Stimulated activated CD4-positive, alpha-beta T cell treated with anti-CD3 and anti-CD28 coated beads, Interleukin-2, amount 100 ng/mL, for 24 hours (primary cell): ENCODE measurements around the gene MAMLD1.
A peak's percentile ranks its signal among the peaks of the same experiment; 100 is the strongest.

Experiments
- DNase-seq, 2 donors: peaks; one replicate each; pipeline ENCODE4 v3.0.0-alpha.2; 2020

MAMLD1 gene

DNA sequence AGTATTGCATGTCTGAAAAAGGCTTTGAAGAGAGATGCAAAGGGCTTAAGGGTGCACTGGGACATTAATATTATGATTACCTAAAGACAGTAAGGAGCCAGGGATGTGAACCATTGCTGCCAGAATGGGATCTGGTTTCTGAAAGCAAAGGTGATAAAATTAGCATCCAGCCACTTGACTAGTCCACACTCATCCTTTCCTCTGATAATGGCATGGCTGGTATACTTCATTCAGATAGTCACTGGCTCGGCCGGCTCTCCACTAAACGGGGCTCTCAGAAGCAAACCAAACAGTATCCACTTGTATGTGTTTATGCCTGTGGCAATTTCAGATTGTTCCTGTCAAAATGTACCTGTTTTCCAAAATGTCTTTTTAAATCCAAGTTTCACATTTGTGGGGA, 46.4 kb downstream of the MAMLD1 start:
- DNase-seq: no peak

DNA sequence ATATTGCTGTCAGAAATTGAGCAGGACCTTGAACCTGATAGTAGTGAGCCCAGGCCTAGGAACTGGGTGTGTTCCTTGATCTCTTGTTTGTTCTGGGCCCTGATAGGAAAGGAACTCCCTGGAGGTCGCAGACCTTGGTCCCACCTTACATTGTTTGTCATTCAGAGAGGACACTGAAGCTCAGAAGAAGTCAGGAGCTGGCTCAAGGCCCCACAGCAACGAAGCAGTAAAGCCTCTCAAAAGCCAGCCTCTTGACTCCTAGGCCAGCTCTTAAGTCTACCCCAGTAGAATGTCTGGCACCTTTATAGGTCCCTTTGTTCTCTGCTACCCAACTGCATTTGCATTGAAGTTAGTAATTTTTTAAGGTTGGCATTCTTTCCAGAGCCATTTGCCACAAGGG, 46.8 kb downstream of the MAMLD1 start:
- DNase-seq: no peak

DNA sequence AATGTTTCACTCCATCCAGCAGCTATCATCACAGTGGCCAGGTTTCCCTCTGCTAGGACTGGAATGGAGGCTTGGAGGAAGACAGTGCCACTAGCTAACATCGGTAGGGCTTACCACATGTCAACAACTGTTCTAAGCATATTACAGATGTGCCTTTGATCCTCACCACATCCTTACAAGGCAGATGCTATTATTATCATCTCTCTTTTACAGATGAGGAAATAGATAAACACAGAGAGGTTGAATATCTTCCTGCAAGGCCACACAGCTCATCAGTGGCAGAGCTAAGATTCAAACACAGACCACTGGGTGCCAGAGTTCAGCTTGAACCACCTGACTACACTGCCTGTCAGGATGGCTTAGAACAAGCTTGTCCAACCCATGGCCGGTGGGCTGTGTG, 47.4 kb downstream of the MAMLD1 start:
- DNase-seq: no peak

DNA sequence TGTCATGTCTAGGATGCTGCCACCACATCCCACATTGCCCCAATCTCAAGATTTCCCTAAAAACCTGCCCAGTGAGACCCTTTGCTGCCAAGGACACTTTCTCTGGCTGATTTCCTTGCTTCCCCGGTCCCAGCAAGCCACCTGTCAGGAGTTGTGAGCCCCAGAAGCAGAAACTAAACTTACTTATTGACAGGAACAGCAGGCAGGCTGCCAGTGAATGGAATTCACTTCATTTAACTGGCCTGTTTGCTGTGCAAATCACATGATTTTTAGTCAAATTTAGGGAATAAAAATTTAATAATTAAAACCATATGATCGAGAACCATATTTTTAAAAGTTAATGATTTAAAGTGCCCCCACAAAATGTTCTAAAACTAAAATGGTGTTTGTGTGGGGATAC, 48.5 kb downstream of the MAMLD1 start:
- no peak for DNase-seq

DNA sequence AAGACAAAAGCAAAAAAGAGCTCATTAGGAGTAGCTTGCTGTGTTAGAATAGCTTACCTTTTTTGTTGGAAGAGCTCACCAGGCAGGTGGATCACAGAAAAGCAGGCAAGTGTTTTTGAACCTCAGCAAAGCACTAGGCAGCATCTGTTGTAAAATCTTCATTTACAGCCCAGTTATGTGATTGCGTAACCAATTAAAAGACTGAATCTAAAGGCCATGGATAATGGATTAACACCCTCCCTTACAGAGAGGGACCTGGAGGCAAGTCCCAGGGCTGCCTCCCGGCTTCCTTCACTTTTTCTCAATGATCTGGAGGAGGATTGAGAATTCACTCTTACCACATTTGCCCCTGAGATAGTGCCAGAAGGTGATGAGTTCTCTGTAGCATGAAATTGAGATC, 51.1 kb downstream of the MAMLD1 start:
- DNase-seq: no peak

DNA sequence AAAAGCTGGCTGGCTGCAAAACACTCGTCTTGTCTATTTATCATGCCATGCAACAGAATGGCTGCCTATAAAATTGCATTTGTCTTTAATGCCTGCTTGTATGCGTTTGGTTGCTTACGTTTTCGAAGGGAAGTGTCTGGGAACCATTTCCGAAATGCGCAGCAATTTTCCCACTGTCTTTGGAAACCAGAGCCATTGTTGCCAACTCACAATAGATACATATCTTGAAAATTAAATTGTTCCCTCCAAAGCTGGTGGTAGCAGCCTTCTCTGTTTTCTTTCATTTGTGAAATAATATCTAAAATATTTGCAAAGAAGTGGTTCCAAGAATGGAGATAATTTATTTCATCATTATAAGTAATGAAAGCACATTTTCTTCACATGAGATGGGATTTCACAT, 53.4 kb downstream of the MAMLD1 start:
- no peak for DNase-seq

DNA sequence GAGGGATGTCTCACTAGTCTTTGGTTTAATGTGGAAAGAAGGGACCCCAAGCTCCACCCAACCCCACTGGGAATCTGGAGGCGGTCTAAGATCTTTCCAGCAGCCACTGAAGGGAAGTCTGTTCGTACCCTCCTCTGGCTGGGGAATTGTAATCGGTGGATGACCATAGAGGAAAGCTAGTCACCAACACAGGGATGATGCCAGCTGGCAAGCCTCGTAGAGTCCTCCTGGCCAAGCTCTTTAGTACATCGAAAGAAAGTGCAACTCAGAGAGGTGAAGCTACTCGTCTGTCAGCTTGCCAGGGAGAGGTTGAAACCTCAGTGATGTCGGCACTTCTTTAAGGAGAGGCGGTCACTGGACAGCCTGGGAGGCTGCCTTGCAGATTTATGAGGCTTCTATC, 58.7 kb downstream of the MAMLD1 start:
- DNase-seq: no peak

DNA sequence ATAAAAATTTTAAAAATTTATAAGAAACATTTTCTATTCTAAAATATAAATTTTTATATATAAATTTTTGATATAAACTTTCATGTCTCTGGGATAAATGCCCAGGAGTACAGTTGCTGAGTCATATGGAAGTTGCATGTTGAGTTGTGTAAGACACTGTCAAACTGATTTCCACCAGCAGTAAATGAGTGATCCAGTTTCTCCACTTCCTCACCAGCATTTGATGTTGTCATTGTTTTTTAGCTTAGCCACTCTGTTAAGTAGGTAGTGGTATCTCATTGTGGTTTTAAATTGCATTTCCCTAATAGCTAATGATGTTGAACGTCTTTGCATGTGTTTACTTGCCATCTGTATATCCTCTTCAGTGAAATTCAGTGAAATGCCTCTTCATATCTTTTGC, 66.5 kb downstream of the MAMLD1 start:
- DNase-seq: no peak

DNA sequence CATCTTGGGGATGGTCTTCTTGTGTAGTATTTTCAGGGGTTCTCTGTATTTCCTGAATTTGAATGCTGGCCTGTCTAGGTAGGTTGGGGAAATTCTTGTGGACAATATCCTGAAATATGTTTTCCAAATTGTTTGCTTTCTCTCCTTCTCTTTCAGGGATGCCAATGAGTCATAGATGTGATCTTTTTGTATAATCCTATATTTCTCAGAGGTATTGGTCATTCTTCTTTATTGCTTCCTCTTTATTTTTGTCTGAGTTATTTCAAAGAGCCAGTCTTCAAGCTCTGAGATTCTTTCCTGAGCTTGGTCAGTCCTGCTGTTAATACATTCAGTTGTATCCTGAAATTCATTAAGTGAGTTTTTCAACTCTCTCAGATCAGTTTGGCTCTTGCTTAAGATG, 73.1 kb downstream of the MAMLD1 start:
- no peak for DNase-seq

DNA sequence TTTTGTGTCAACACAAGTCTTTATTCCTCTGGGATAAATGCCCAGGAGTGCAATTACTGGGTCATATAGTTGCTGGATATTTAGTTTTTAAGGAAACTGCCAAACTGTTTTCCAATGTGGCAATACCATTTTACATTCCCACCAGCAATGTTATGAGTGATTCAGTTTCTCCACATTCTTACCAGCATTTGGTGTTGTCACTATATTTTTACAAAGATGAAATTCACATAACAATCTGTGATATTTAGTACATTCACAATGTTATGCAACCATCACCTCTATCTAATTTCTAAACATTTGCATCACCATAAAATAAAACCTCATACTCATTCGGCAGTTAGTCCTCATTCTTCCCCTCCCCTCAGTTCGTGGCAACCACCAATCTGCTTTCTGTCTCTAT, 75.0 kb downstream of the MAMLD1 start:
- DNase-seq: no peak

DNA sequence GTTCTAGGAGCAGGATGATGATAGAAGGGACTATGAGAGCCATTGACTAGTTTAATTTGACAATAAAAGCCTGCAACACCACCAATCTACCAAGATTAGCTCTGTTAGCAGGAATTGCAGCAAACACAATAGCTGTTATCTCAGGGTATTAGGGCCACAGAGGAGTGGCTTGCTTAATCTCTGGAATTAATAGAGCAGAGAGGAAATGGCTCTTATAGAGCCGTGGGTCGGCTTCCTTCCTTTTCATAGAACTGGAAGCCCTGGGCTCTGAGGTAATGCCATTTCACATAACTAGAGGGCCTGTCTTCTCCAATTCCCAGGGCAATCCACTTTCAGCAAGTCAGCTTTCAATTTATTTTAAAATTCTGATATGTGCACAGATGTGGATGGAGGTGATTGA, 83.0 kb downstream of the MAMLD1 start:
- DNase-seq: no peak

DNA sequence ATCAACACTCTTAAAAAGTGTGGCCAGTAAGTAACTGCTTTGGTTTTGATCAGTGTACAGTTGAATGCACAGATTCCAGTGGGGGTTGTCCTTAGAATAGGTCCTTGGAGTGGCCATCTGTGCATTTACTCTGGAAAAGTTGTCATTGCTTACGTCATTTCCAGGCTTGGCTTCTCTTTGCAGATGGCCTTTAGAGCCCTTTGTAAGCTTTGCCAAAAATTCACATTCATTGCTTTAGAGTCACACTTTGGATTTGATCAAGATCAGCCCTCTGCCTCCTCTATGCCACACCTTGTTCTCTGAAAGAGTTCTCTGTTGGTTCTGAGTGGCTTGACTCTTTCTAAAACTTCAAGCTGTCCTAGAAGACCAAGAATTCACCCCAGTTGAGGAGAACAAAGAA, 83.9 kb downstream of the MAMLD1 start:
- no peak for DNase-seq

DNA sequence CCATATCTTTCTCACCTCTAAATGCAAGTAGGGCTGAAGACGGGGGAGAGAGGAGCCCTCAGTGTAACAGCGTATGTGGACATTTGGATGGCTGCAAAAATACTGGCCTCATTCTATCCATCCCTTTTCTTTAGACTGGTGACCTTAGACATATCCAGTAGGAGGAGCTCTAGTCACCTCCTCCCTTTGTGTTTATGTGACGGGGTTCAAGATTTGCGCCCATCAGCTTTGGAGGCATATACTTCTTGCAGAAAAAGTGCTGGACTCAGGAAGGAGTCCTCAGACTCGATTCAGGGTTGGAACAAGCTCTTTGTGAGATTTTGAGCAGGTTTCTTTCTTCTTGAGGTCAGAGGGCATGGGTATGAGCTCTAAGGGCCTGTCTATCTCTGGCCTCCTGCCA, 86.2 kb downstream of the MAMLD1 start:
- DNase-seq: no peak

DNA sequence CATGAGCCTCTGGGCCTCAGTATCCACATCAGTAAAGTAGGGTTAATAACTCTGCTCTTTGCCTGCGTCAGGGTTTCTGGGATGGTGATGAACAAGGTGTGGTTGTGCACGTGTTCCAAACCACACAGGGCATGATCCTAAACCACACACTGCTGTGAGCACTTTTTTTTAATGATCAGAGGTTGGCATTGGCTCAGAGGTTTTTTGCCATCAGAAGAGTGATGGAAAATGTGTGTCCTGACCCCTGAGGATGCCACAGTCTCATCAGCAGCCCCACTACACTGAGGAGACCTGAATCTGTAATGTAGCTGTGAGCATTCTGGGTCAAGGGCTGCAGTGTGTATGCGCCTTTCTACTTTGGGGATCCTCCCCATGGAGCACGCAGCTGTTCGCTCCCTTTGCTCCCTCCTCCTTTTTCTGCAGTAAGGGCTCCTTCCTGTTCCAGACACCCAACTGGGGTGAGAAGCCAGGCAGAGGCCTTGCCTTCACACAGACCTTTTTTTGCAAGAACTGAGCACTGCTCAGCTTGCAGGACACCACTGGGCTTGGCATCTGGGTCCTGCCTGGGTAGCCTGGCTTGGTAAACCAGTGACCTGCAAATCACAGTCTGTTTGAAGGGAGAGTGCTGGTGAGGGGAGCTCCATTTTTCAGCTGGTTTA, 87.5 kb downstream of the MAMLD1 start:
- peak in 1 of 2 donors; percentile 10 for DNase-seq

DNA sequence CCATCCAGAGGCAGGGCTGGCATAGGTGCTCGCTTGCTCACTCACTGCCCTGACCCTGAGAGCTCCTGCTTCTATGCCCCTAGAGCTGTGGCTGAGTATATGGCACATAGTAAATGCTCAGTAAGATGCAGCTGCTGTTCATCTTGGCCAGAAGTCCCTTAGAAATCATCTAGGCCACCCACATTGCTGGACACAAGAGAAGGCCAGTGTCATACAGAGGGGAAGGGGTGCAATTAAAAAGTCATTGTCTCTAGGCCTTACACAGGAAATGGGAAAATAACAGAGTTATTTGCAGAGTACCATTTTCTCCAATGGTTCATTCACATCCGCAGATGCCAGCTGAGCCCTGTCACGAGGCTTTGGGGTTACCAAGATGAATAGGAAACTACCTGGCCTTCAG, 88.8 kb downstream of the MAMLD1 start:
- DNase-seq: no peak

DNA sequence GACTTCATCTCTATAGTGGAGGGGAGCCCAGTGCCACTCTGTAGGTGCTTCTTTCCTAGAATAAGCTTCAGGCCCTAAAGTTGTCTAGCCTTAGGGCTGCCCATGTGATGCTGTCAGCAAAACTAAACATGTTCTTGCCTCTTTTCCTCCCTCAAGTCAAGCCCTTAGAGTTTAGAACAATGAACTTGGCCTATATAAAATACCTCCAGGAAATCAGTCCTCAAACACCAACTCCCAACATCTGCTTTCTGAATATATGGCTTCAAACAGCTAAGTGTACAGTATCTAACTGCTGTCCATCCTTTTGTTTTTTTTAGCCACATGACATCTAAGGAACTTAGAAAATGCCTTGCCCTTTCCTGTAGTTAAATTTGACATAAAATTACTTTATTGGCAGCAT, 91.0 kb downstream of the MAMLD1 start:
- DNase-seq: no peak

DNA sequence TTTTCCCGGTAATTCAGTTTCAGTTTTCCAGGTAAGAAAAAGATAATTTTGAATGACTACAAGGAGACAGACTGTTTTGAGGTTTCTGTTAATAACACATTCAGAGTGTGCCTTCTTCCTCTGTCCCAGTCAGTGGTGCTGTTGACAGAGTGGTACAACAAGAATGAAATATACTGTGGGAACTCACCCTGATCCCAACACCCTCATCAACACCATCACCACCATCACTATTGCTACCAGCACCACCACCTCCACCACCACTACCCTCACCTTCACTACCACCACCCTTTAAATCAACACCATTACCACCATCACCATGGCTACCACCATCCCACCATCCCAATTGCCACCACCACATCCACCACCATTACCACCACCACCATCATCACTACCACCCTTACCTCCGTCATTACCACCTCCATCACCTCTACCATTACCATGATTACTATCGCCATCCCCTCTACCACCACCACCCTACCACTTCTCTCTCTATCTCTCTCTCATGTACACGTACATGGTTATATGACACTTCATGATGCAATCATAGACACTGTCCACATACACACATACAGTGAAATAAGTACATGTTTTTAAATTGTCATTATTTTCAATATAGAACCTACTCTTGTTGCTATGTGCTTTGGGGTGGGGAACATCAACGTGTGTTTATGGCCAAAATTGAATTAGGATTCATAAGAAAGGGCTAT, 91.5 kb downstream of the MAMLD1 start:
- DNase-seq: no peak

DNA sequence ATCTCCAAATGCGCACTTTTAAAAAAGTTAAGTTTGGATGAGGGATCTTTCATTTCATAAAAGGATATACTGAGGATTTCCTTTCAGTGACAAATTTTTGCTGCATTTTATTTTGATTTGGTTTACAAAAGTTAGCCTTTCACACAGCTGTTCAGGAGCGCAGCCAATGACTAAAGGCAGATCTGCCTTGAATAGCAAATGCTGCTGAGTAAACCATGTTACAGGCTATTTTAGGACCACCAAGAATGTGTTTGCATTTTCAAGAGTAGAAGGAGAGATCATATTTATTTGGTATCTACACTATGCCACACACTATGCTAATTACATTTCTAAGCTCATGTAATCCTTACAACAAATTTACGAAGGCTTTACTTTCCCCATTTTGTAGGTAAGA, 92.1 kb downstream of the MAMLD1 start:
- no peak for DNase-seq

DNA sequence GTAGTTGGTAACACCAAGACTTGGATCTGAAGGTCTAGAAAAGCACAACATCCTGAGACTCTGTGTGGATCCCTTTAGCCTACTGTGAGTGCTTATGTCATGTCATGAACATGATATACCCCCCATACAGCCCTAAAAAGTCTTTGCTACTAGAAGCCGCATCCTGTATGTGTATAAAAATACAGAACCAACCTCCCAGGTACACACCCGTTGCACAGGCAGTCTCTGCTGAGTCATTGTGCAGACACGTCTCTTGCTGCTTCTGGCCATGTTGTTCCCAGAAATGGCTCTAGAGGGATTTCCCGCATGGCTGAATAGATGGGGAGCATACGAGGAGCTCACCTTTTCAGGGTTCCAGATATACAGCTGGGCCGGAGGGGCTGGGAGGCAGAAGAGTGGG, 93.3 kb downstream of the MAMLD1 start:
- no peak for DNase-seq

DNA sequence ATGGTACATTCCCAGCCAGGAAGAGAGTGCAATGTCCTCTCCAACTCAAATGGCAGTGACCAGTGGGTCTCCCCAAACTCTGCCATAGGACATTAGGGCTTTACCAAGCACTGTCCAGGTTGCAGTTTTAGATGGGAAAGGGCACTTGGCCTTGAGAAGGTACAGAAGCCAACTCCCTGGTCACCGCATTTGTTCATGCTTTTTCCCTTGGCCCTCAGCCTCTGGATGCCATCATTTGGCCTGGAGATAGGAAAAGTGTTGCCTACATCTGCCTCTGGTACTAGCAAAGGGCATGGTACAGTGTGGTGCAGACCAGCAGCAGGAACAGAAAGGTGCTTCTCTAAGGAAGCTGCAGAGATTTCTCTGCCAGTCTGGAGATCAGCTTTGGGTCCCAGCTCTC, 93.8 kb downstream of the MAMLD1 start:
- DNase-seq: no peak

DNA sequence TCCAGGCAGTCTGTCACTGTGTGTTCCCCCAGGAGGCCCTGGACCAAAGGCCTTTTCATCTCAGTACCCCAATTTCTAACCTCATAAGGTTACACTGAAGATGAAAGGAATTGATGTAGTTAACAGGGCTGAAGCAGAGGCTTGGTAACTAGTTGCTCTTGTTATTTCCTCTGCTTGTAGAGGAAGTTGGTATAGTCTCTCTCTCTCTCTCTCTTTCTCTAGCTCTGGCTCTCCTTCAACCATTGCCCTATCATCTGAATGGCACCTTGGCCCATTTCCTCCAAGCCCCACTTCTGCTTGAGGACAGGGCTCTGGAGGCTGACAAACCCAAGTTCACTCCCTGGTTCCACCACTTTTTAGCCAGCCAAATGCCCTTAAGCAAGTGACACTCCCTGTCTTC, 96.1 kb downstream of the MAMLD1 start:
- DNase-seq: no peak

DNA sequence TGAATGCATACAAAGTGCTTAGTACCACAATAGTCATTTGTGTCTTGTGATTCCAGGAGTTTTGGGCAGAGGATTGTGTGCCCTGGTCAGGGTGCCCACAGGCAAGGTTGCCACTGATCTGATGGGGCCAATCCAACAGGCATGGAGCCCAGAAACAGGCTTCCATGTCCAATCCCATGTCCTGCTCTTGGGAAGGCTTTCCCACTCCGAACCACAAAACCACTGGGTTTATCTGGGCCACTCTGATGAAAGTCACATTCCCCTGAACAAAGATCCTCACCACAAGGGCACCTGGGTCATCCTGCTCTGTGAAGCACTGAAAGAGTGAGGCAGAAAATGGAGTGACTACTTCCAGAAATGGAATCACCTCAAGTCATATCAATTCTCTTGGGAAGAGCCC, 96.9 kb downstream of the MAMLD1 start:
- DNase-seq: no peak

DNA sequence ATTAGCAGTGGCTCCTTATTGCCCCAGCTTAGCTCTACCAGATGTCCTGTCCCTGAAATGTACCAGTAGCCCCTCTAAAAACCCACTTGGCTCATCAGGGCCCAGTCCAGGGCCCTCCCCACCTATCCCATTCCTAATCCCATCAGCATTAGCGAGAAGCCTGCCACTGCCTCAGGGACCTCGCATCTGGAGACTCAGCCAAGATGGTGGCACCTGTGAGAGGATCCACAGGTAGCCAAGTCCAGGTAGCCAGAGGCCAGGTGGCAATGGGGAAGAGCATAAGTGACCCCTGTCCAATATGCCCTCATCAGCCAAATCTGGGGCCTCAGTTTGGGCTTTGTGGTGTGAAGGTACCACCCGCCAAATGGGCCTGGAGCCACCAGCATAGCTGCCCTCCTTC, 97.7 kb downstream of the MAMLD1 start:
- no peak for DNase-seq

DNA sequence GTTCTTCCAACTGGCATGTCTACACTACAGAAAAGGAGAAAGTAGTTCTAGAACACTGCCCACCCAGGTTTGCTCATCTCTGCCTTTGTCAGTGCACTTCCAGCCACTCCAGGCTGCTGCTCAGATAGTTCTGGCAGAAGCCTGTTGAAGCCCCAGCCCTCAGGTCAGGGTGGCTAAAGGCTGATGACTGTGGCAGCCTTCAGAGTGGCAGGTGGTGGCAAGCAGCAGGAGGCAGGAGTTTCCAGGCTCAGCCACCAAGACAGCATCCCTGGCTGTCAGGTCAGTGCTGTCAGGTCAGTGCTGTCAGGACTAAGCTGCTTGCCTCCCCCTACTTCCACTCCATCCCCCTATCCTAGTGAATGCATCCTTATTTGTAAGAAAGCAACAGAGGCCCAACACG, 100.4 kb downstream of the MAMLD1 start:
- DNase-seq: no peak

DNA sequence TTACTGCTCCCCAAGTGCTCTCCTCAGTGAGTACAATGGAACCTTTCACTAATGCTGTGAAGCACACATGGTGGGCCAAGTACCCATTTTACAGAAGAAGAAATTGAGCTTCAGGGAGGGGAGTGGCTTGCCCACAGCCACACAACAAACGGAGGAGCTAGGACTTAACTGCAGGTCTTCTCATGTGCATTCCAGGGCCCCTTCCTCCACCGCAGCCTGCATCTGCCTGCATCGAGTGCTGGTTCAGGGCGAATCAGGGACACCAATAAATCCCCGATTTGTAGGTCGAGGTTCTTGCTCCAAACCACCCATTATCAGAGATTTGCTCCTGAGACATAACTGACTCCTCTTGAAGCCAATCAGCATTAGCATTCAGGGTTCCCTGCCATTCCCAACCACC, 100.9 kb downstream of the MAMLD1 start:
- DNase-seq: no peak
